ENCODE results near the gene SPEF1. TPM values are rescaled to one million over a fixed set of nuclear protein-coding genes. Genes with fewer than 3 reads are reported as not detected.
"Not testable (repeated sequence)": the region's sequence is repeated elsewhere in the genome, so short reads cannot be mapped to it uniquely, and the experiment has no call there.

SPEF1 gene
- total and polyA plus RNA-seq, 10 of the 15 experiments (the other 5 are each of a cell fraction or from before 2014, with no cell fraction given): 0.12 TPM; not detected in 9

GRCh38 chr20:3795511-3796468, 14.5 kb upstream of the SPEF1 start, which contains the start of gene CDC25B (continued):
- no peak for TF ChIP-seq MEF2A (IDR thresholded peaks at IDR 0.05; ENCODE audit: insufficient read depth, low read depth, low read length)
- TF ChIP-seq MEF2B (IDR thresholded peaks at IDR 0.05; ENCODE audit: partially characterized antibody, poor library complexity, severe bottlenecking): peak; percentile 30
- TF ChIP-seq EED (IDR thresholded peaks at IDR 0.05; ENCODE audit: low read depth): peak; percentile 78
- peak; percentile 67; the same call in 1 of the 2 replicates for TF ChIP-seq POLR2AphosphoS5 (IDR thresholded peaks at IDR 0.05; ENCODE audit: low read length)

GRCh38 chr20:3794701-3795420, 13.6 kb upstream of the SPEF1 start:
- peak overlapping the region; percentile 75 for H2AFZ ChIP-seq (ENCODE audit: control insufficient read depth, low read depth, low read length)

GRCh38 chr20:3794168-3794567, 12.9 kb upstream of the SPEF1 start:
- peaks cover 15% of the 10 kb centered on the region for H3K79me2 ChIP-seq (ENCODE audit: control insufficient read depth, insufficient read depth, low read length)
- H2AFZ ChIP-seq (ENCODE audit: control insufficient read depth, low read depth, low read length); H3K4me2 ChIP-seq (ENCODE audit: control insufficient read depth, insufficient read depth); in situ Hi-C loops (cut with MboI); DNase-seq (ENCODE audit: low read depth, low spot score); H3K36me3 ChIP-seq (ENCODE audit: control insufficient read depth in 2 of 2, insufficient read depth in 2 of 2, low read length in 1 of 2); CTCF ChIA-PET; H3K27me3 ChIP-seq (replicated peaks in 1 of 2; ENCODE audit: control insufficient read depth in 2 of 2, insufficient read depth in 2 of 2, low read length in 1 of 2); RAD21 ChIA-PET (ENCODE audit: unreplicated experiment); H4K20me1 ChIP-seq (ENCODE audit: control insufficient read depth, insufficient read depth); ATAC-seq; H3K4me3 ChIP-seq; FAIRE-seq; POLR2A ChIA-PET; SMC1A ChIA-PET (ENCODE audit: uncharacterized antibody, unreplicated experiment); H3K27ac ChIP-seq (ENCODE audit: control insufficient read depth, insufficient read depth); H3K9me3 ChIP-seq (replicated peaks; ENCODE audit: control insufficient read depth, insufficient read depth, low read length); H3K9ac ChIP-seq (ENCODE audit: control insufficient read depth, insufficient read depth, low read length); BruUV-seq (replicated peaks): not testable (repeated sequence)
- intact Hi-C loops (cut with micrococcal nuclease; ENCODE audit: unreplicated experiment): loop anchor here (2.0 kb wide), 1 partner anchor 53 kb away; the partner anchor contains the start of gene MAVS
- H3K4me1 ChIP-seq (ENCODE audit: control insufficient read depth, insufficient read depth, low read length): peaks cover 22% of the 10 kb centered on the region
- WGBS (ENCODE audit: insufficient coverage, insufficient replicate concordance, low lambda C conversion rate, missing lambda C conversion rate): 22% methylated on average over 3 of the region's 3 CpGs

More at GRCh38 chr20:3794701-3795420, 13.6 kb upstream of the SPEF1 start:
- Histone ChIP-seq H3K36me3 (ENCODE audit: control insufficient read depth in 2 of 2, insufficient read depth in 2 of 2, low read length in 1 of 2) (no peaks in the 10 kb centered on the region), H3K9ac (ENCODE audit: control insufficient read depth, insufficient read depth, low read length) (no peak overlapping the region; the same call in 1 of the 2 replicates), H3K27me3 (replicated peaks in 1 of 2; ENCODE audit: control insufficient read depth in 2 of 2, insufficient read depth in 2 of 2, low read length in 1 of 2) (no peaks in the 10 kb centered on the region), H4K20me1 (ENCODE audit: control insufficient read depth, insufficient read depth) (no peaks in the 10 kb centered on the region), H3K4me2 (ENCODE audit: control insufficient read depth, insufficient read depth) (peak overlapping the region; percentile 36), H3K27ac (ENCODE audit: control insufficient read depth, insufficient read depth) (peak overlapping the region; percentile 81), H3K4me3 (peak overlapping the region; percentile 66; the same call in 1 of the 2 replicates), H3K4me1 (ENCODE audit: control insufficient read depth, insufficient read depth, low read length) (peaks cover 29% of the 10 kb centered on the region), H3K79me2 (ENCODE audit: control insufficient read depth, insufficient read depth, low read length) (peaks cover 18% of the 10 kb centered on the region), H3K9me3 (replicated peaks; ENCODE audit: control insufficient read depth, insufficient read depth, low read length) (no peaks in the 10 kb centered on the region)
- ChIA-PET SMC1A (ENCODE audit: uncharacterized antibody, unreplicated experiment) (interaction anchor here (1.2 to 1.4 kb wide), 2 partner anchors 9 to 27 kb away, joined by 3 to 4 read pairs; partner anchors contain the start of gene ADISSP), CTCF (interaction anchor here (2.1 kb wide), 1 partner anchor 25 kb away, joined by 30 read pairs; the partner anchor contains the start of gene AP5S1), POLR2A (no interaction called here), RAD21 (ENCODE audit: unreplicated experiment) (interaction anchor here (0.6 to 1.4 kb wide), 2 partner anchors 9 to 89 kb away, joined by 3 to 4 read pairs; partner anchors contain the start of gene CENPB)
- ATAC-seq (no peak), DNase-seq (ENCODE audit: low read depth, low spot score) (no peak), FAIRE-seq (no peak)
- TF ChIP-seq WRNIP1 (IDR thresholded peaks at IDR 0.05; ENCODE audit: borderline replicate concordance, low read depth, low read length) (no peak), MLLT1 (IDR thresholded peaks at IDR 0.05) (peak; percentile 67)
- BruUV-seq (replicated peaks): no TSS peak
- WGBS (ENCODE audit: insufficient coverage, insufficient replicate concordance, low lambda C conversion rate, missing lambda C conversion rate): 77% methylated on average over 24 of the region's 25 CpGs
- intact Hi-C loops (cut with micrococcal nuclease; ENCODE audit: unreplicated experiment) (loop anchor here (2.0 to 5.0 kb wide), 2 partner anchors 52 to 112 kb away; partner anchors contain the start of gene MAVS), in situ Hi-C loops (cut with MboI) (no loop called here)
